GM12875 (cell line): ENCODE measurements around the gene MYO6.

Experiments used
- H3K4me3 ChIP-seq: one replicate; pipeline ENCODE4 v1.5.1; 2011; ENCODE audit warnings: low read depth, low read length, control low read depth
- TF ChIP-seq, protein P1 (sequence below): IDR thresholded peaks from 2 replicates; pipeline ENCODE4 v1.5.1; 2011; ENCODE audit warnings: low read depth, mild to moderate bottlenecking, control low read depth, inconsistent platforms, low read length, moderate library complexity, borderline replicate concordance; ENCODE audit not compliant: insufficient read depth

The MYO6 gene

DNA sequence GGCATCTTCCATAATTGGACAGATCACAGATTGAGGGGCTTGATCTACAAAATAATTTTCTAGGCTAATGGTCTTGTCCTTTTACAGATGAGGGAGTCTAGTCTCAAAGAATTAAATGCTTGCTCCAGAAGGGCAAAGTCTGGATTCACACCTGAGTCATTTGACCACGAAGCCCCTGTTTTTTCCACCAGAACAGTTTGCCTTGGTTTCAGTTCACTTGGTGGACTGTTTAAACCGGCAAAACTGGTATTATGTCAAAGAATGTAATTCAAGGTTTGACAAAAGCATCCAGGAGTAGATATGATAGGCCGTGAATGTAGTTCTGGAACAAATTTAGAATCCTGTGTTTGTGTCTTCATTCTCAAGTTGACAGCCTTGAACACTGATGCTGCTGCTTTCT is 3.3 kb downstream of the MYO6 start:
- TF ChIP-seq, protein P1, sequence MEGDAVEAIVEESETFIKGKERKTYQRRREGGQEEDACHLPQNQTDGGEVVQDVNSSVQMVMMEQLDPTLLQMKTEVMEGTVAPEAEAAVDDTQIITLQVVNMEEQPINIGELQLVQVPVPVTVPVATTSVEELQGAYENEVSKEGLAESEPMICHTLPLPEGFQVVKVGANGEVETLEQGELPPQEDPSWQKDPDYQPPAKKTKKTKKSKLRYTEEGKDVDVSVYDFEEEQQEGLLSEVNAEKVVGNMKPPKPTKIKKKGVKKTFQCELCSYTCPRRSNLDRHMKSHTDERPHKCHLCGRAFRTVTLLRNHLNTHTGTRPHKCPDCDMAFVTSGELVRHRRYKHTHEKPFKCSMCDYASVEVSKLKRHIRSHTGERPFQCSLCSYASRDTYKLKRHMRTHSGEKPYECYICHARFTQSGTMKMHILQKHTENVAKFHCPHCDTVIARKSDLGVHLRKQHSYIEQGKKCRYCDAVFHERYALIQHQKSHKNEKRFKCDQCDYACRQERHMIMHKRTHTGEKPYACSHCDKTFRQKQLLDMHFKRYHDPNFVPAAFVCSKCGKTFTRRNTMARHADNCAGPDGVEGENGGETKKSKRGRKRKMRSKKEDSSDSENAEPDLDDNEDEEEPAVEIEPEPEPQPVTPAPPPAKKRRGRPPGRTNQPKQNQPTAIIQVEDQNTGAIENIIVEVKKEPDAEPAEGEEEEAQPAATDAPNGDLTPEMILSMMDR, result no peak

DNA sequence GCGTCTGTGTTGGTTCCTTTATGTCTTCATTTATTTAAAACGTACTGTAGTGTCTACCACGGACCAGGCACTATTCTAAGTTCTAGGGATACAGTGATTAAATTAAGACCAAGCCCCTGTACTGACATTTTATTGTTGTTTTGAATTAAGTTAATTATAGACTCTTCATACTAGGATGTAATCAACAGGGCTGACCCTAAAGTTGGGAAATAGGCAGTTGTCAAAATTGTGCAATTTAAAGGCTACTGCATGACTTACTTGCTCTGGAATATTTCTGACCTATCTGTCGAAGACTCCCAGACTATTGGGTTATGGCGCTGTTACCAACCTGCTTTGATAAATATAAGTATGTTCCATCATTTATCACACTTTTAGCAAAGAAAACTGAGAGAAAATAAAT is 6.7 kb downstream of the MYO6 start:
- no peak overlapping the region for H3K4me3 ChIP-seq
- TF ChIP-seq, protein P1, result no peak

More for the DNA sequence above, 3.3 kb downstream of the MYO6 start:
- no peak overlapping the region for H3K4me3 ChIP-seq

DNA sequence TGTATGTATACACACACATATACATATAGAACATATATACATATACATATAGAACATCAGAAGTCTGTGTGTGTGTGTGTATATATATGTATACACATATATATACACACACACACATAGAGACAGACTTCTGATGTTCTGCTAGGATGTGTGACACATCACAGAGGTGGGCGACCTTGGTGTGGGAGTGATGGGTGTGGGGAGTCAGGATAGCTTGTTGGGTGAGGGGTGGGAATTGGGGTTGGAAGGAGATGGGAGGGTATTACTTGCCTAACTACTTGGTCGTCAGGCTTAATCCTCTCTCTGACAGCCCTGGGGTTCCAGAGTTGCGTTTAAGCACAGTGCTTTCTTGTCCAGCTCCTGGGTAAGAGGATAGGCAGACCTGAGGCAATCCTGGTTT is 8.3 kb downstream of the MYO6 start:
- H3K4me3 ChIP-seq, result no peak overlapping the region
- TF ChIP-seq, protein P1, result no peak

DNA sequence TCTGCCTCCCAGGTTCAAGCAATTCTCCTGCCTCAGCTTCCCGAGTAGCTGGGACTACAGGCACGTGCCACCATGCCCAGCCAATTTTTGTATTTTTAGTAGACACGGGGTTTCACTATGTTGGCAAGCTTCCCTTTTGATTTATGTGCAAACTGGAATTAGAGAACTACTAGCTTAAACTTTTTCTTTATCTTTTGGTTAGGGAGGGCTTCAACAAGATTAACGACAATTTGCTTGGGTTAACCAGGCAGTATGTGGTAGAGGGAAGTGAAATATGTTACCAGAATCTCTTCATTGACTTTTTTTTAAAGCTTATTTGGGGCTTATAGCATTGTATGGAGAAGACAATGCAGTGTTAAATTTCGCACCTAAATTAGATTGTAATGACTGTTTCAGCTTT is 9.0 kb downstream of the MYO6 start:
- no peak overlapping the region for H3K4me3 ChIP-seq
- TF ChIP-seq, protein P1, result no peak

DNA sequence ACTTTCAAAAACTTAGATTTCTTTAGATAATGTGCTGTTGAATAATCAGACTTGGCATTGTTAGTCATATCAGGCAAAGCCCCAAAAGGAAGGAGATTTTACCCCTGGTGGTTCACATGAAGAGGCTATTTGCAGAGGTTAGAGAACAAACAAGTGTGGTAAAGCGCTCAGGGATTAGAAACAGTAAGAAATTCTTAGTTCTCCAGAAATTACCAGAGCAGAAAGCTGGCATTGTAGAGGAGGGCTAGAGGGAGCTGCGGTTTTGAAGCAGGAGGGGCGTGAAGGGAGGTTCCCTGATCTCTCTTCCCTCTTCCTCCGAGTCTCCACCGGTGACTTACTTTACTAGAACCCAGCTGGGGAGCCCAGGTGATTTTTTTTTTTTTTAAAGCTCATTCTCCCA is 10.2 kb downstream of the MYO6 start:
- TF ChIP-seq, protein P1, result no peak
- no peak overlapping the region for H3K4me3 ChIP-seq

DNA sequence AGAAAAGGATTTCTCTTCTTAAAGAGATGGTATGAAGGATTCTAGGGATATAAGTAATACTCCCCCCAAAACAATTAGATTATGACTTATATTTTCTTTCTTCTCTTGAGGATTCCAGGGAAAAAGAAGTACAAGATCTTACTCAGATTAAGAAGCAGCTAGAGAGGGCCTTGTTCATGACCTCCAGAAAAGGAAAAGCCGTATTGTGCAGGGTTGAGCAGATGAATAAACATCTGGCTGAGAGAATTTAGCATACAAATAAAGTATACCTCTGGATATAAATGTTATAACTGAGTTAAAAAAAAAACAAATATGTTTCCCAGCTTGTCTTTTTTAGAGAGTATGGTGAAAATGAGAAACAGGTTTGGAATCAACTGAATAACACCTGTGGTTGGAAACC is 11.3 kb downstream of the MYO6 start:
- no peak overlapping the region for H3K4me3 ChIP-seq
- TF ChIP-seq, protein P1, result no peak

DNA sequence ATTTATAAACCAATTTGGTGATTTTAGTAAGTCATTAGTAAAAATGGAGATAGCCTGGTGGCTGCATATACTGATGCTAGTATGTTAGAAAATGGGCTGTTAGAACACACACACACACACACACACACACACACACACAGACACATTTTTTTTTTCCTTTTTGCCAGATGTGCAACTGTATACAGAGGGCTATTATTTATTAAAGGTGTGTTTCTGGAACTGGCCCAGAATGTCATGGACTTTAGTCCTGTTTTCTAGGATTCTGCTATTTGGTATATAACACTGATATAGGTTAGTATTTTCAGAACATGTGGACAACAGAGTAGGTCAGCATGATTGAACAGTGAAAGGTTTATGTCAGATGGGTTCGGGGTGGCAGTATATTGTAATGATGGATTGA is 12.4 kb downstream of the MYO6 start:
- no peak overlapping the region for H3K4me3 ChIP-seq
- TF ChIP-seq, protein P1, result no peak
